Vagina (tissue), 2 donors: ENCODE measurements around the gene FHIT. TPM values are rescaled to one million over a fixed set of nuclear protein-coding genes. Genes with fewer than 3 reads are reported as not detected.

Experiments used
- DNase-seq, 2 donors: peaks; one replicate each; pipeline ENCODE4 v3.0.0-alpha.2; 2017; ENCODE audit errors: extremely low spot score in 2 of 2
- H3K27ac ChIP-seq: fragments of 200-600 bp; sonication (generic); one replicate; pipeline ENCODE4 v1.5.1; 2019
- H3K27me3 ChIP-seq: fragments of 200-600 bp; sonication (generic); one replicate; pipeline ENCODE4 v1.5.1; 2019
- H3K36me3 ChIP-seq, 2 donors: fragments of 200-600 bp; sonication (generic); one replicate each; pipeline ENCODE4 v1.5.1; 2017 to 2019
- H3K4me1 ChIP-seq: fragments of 200-600 bp; sonication (generic); one replicate; pipeline ENCODE4 v1.5.1; 2019
- H3K4me3 ChIP-seq, 2 donors: fragments of 200-600 bp; sonication (generic); 1 replicate in 1 of 2; 2 replicates in 1 of 2; pipeline ENCODE4 v1.5.1; 2016 to 2019
- H3K9me3 ChIP-seq: fragments of 200-600 bp; sonication (generic); one replicate; pipeline ENCODE4 v1.5.1; 2019
- CTCF ChIP-seq, 3 experiments: fragments of 450-650 bp in 2 of 3; fragments of 200-600 bp in 1 of 3; sonication (generic) in 1 of 3; IDR thresholded peaks; one replicate each; pipeline ENCODE4 v1.5.1; 2017 to 2019; ENCODE audit warnings: antibody characterized with exemption in 3 of 3, mild to moderate bottlenecking in 2 of 3, moderate library complexity in 2 of 3
- POLR2A ChIP-seq, 2 donors: fragments of 450-650 bp; IDR thresholded peaks; one replicate each; pipeline ENCODE4 v1.6.1; 2017; ENCODE audit warnings: antibody characterized with exemption in 2 of 2, mild to moderate bottlenecking in 2 of 2, moderate library complexity in 2 of 2
- POLR2AphosphoS5 ChIP-seq, 2 donors: sonication (generic); formaldehyde crosslinking; IDR thresholded peaks; one replicate each; pipeline ENCODE4 v1.9.0; 2017; ENCODE audit warnings: antibody characterized with exemption in 2 of 2, mild to moderate bottlenecking in 2 of 2, low read depth in 1 of 2; ENCODE audit not compliant: insufficient read depth in 1 of 2
- intact Hi-C: fragments of 100-400 bp; cut with DNase I; formaldehyde crosslinking; loops from one replicate; pipeline ENCODE4 v1.15.1; 2023
- total RNA-seq: library from RNA; depleted of rRNA; stranded (reverse); fragments of >200 nt; gene quantifications from one replicate; pipeline ENCODE4 v1.2.3, GENCODE V29; 2016

Gene FHIT
- total RNA-seq, 1 donor from 2014 or later: 7.9 TPM

GRCh38 chr3:60339304-60339703 lies 911.9 kb downstream of the FHIT start:
- no peak for DNase-seq
- no peaks in the 10 kb centered on the region for H3K27me3 ChIP-seq
- TF ChIP-seq CTCF (IDR thresholded peaks at IDR 0.05) (no peak), POLR2AphosphoS5 (IDR thresholded peaks at IDR 0.05; ENCODE audit: insufficient read depth in 1 of 2, low read depth in 1 of 2) (no peak), POLR2A (IDR thresholded peaks at IDR 0.05) (no peak)
- no peak overlapping the region for H3K4me3 ChIP-seq
- no peaks in the 10 kb centered on the region for H3K4me1 ChIP-seq
- no peaks in the 10 kb centered on the region for H3K9me3 ChIP-seq
- no peak overlapping the region for H3K27ac ChIP-seq
- no peaks in the 10 kb centered on the region for H3K36me3 ChIP-seq
- intact Hi-C loops: no loop called here

- TF ChIP-seq POLR2A (IDR thresholded peaks at IDR 0.05): no peak
- TF ChIP-seq POLR2AphosphoS5 (IDR thresholded peaks at IDR 0.05; ENCODE audit: insufficient read depth in 1 of 2, low read depth in 1 of 2): no peak
- TF ChIP-seq CTCF (IDR thresholded peaks at IDR 0.05): no peak
- H3K27ac ChIP-seq: no peak overlapping the region
- no peaks in the 10 kb centered on the region for H3K4me1 ChIP-seq
- DNase-seq: no peak
- H3K9me3 ChIP-seq: no peaks in the 10 kb centered on the region
- intact Hi-C loops: no loop called here
- H3K36me3 ChIP-seq: no peaks in the 10 kb centered on the region
- H3K27me3 ChIP-seq: no peaks in the 10 kb centered on the region
- no peak overlapping the region for H3K4me3 ChIP-seq
Observed at GRCh38 chr3:60337421-60337820, 913.8 kb downstream of the FHIT start.

GRCh38 chr3:60336061-60336460 lies 915.2 kb downstream of the FHIT start:
- no peaks in the 10 kb centered on the region for H3K36me3 ChIP-seq
- TF ChIP-seq POLR2A (IDR thresholded peaks at IDR 0.05): no peak
- TF ChIP-seq POLR2AphosphoS5 (IDR thresholded peaks at IDR 0.05; ENCODE audit: insufficient read depth in 1 of 2, low read depth in 1 of 2): no peak
- TF ChIP-seq CTCF (IDR thresholded peaks at IDR 0.05): no peak
- no peak for DNase-seq
- H3K27ac ChIP-seq: no peak overlapping the region
- no peaks in the 10 kb centered on the region for H3K9me3 ChIP-seq
- intact Hi-C loops: no loop called here
- H3K27me3 ChIP-seq: no peaks in the 10 kb centered on the region
- H3K4me3 ChIP-seq: no peak overlapping the region
- no peaks in the 10 kb centered on the region for H3K4me1 ChIP-seq

GRCh38 chr3:60333710-60334109 lies 917.5 kb downstream of the FHIT start:
- no peaks in the 10 kb centered on the region for H3K9me3 ChIP-seq
- H3K4me1 ChIP-seq: no peaks in the 10 kb centered on the region
- H3K36me3 ChIP-seq: no peaks in the 10 kb centered on the region
- DNase-seq: no peak
- TF ChIP-seq POLR2A (IDR thresholded peaks at IDR 0.05): no peak
- TF ChIP-seq CTCF (IDR thresholded peaks at IDR 0.05): no peak
- TF ChIP-seq POLR2AphosphoS5 (IDR thresholded peaks at IDR 0.05; ENCODE audit: insufficient read depth in 1 of 2, low read depth in 1 of 2): no peak
- H3K27me3 ChIP-seq: no peaks in the 10 kb centered on the region
- intact Hi-C loops: no loop called here
- H3K27ac ChIP-seq: no peak overlapping the region
- no peak overlapping the region for H3K4me3 ChIP-seq

- no peak for TF ChIP-seq CTCF (IDR thresholded peaks at IDR 0.05)
- no peak for TF ChIP-seq POLR2A (IDR thresholded peaks at IDR 0.05)
- no peak for TF ChIP-seq POLR2AphosphoS5 (IDR thresholded peaks at IDR 0.05; ENCODE audit: insufficient read depth in 1 of 2, low read depth in 1 of 2)
- no peak for DNase-seq
- no peaks in the 10 kb centered on the region for H3K36me3 ChIP-seq
- intact Hi-C loops: no loop called here
- no peaks in the 10 kb centered on the region for H3K27me3 ChIP-seq
- no peaks in the 10 kb centered on the region for H3K4me1 ChIP-seq
- no peak overlapping the region for H3K4me3 ChIP-seq
- H3K9me3 ChIP-seq: no peaks in the 10 kb centered on the region
- no peak overlapping the region for H3K27ac ChIP-seq
Observed at GRCh38 chr3:60330107-60330506, 921.1 kb downstream of the FHIT start.
